Mucosa of descending colon (tissue), 3 donors: ENCODE data around the gene PHACTR1. TPM values are rescaled to one million over a fixed set of nuclear protein-coding genes. Genes with fewer than 3 reads are reported as not detected.

Source experiments
- ATAC-seq: fragments of 200-7000 bp; cut with Tn5 transposase; one replicate; pipeline ENCODE4 v1.9.1; 2020; ENCODE audit warnings: mild to moderate bottlenecking, moderate library complexity
- DNase-seq, 3 donors: peaks; one replicate each; pipeline ENCODE4 v3.0.0-alpha.2; 2020
- H3K36me3 ChIP-seq: fragments of 200-600 bp; one replicate; pipeline ENCODE4 v1.8.0; 2021; ENCODE audit warnings: low read depth, mild to moderate bottlenecking
- H3K4me1 ChIP-seq: fragments of 200-600 bp; one replicate; pipeline ENCODE4 v1.8.0; 2021; ENCODE audit warnings: low read depth, mild to moderate bottlenecking
- H3K4me3 ChIP-seq: fragments of 200-600 bp; one replicate; pipeline ENCODE4 v1.8.0; 2021; ENCODE audit warnings: mild to moderate bottlenecking
- H3K9me3 ChIP-seq: fragments of 200-600 bp; one replicate; pipeline ENCODE4 v1.8.0; 2021; ENCODE audit warnings: mild to moderate bottlenecking
- intact Hi-C, 2 donors: fragments of 100-400 bp; cut with DNase I in 1 of 2; cut with micrococcal nuclease in 1 of 2; formaldehyde crosslinking; loops; one replicate each; pipeline versions ENCODE4 v1.11.0 to v1.11.1; 2022; cut with DNase I, micrococcal nuclease
- total RNA-seq, 3 donors: library from RNA; stranded (reverse); fragmentation: NEBNext Ultra II Directional in 2 of 3; extraction: Animal tissue kit (Norgen Biotek cat#: 25700) in 2 of 3; gene quantifications; one replicate each; pipeline versions ENCODE4 v1.2.1 to v1.2.4, GENCODE V29; 2021 to 2023
- TF ChIP-seq, protein P1 (sequence below): fragments of 200-600 bp; IDR thresholded peaks from one replicate; pipeline ENCODE4 v1.8.0; 2022; ENCODE audit warnings: antibody characterized with exemption, mild to moderate bottlenecking
- donor health status: DM: no; HTN: no; CAD: no; lungs with moderate emphysema.
- donor health status: DM: no; HTN: no; CAD: no.
- donor health status: DM: no; HTN: yes; CAD: no.

The PHACTR1 gene
- total RNA-seq, 3 donors from 2014 or later, result 2.7 to 4.7 (median 3.1) TPM

DNA sequence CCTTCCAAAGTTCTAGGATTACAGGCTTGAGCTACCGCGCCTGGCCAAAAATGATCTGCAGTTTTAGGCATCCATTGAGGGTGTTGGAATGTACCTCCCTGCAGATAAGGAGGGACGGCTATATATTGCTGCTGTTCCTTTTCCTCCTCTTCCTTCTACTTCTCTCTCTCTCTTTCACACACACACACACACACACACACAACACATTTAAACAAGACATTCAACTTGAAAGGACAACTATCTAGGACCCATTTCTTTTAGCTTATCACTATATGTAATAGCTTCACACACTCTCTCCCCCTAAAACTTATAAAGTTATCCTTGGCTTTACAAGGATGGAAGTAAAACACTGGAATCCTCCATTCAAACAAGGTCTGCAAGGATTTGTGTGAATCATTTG, 260.6 kb downstream of the PHACTR1 start:
- Histone ChIP-seq H3K9me3 (no peaks in the 10 kb centered on the region), H3K4me1 (no peaks in the 10 kb centered on the region), H3K4me3 (no peak overlapping the region), H3K36me3 (no peaks in the 10 kb centered on the region)
- no peak for ATAC-seq
- TF ChIP-seq, protein P1, sequence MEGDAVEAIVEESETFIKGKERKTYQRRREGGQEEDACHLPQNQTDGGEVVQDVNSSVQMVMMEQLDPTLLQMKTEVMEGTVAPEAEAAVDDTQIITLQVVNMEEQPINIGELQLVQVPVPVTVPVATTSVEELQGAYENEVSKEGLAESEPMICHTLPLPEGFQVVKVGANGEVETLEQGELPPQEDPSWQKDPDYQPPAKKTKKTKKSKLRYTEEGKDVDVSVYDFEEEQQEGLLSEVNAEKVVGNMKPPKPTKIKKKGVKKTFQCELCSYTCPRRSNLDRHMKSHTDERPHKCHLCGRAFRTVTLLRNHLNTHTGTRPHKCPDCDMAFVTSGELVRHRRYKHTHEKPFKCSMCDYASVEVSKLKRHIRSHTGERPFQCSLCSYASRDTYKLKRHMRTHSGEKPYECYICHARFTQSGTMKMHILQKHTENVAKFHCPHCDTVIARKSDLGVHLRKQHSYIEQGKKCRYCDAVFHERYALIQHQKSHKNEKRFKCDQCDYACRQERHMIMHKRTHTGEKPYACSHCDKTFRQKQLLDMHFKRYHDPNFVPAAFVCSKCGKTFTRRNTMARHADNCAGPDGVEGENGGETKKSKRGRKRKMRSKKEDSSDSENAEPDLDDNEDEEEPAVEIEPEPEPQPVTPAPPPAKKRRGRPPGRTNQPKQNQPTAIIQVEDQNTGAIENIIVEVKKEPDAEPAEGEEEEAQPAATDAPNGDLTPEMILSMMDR, result no peak
- no peak for DNase-seq
- intact Hi-C loops, result no loop called here

DNA sequence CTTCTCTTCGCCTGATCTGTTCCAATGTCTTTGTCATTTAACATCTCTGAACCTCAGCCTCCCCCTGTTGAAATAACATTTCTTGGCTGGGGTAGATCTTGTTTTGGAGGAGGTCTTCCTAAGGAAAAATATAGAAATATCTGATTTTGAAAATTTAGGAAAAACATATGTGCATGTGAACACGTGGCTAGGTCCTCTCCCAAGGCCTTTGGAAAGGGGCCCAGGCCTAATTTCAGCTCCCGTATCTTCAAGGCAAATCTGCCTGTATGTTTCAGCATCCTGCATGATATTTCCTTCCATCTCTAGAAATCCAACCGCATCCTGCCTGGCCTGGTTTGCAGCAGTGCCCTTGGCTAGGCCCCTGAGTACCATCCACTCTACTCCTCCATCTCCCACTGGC, 261.2 kb downstream of the PHACTR1 start:
- TF ChIP-seq, protein P1, result no peak
- no peaks in the 10 kb centered on the region for H3K9me3 ChIP-seq
- intact Hi-C loops, result no loop called here
- no peak overlapping the region for H3K4me3 ChIP-seq
- H3K4me1 ChIP-seq, result no peaks in the 10 kb centered on the region
- no peak for ATAC-seq
- no peak for DNase-seq
- no peaks in the 10 kb centered on the region for H3K36me3 ChIP-seq

DNA sequence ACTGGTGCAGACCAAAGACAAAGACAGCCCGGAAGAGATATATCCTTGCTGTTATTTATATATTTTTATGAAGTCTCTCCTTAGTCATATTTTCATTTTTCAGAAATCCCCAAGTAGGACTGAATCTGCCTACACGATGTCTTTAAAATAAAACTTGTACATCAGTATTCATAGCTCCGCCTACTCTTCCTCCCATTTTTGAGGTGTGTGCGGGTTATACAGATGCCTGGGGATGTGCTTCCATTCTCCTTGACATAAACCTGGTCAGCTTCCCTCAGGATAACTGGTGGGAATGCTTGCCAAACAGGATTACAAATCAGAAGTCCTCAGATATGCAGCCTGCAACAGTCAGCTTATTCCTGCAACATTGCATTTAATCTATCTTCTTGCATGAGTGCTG, 264.2 kb downstream of the PHACTR1 start:
- ATAC-seq (no peak), DNase-seq (no peak)
- intact Hi-C loops, result no loop called here
- Histone ChIP-seq H3K4me3 (no peak overlapping the region), H3K9me3 (no peaks in the 10 kb centered on the region), H3K36me3 (no peaks in the 10 kb centered on the region), H3K4me1 (no peaks in the 10 kb centered on the region)
- TF ChIP-seq, protein P1, result no peak

DNA sequence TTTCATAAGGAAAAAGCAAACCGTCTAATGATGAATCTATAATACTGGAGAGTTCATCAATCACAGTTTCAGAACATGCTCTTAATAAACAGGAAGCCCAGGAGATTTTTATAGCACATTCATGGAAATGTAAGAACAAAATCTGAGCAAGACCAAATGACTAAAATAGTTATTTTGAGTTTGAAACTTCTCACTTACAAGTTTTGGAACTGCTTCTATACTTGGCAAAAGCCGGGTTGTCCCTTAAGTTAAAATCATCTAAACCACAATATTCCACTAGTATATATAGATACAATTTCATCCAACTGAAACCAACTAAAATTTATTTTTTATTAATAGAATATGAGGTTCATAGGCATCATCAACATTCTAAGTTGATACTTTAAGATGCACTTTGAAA, 268.2 kb downstream of the PHACTR1 start:
- ATAC-seq (no peak), DNase-seq (no peak)
- no peak overlapping the region for H3K4me3 ChIP-seq
- TF ChIP-seq, protein P1, result no peak
- H3K4me1 ChIP-seq, result no peaks in the 10 kb centered on the region
- intact Hi-C loops, result no loop called here
- no peaks in the 10 kb centered on the region for H3K9me3 ChIP-seq
- no peaks in the 10 kb centered on the region for H3K36me3 ChIP-seq

DNA sequence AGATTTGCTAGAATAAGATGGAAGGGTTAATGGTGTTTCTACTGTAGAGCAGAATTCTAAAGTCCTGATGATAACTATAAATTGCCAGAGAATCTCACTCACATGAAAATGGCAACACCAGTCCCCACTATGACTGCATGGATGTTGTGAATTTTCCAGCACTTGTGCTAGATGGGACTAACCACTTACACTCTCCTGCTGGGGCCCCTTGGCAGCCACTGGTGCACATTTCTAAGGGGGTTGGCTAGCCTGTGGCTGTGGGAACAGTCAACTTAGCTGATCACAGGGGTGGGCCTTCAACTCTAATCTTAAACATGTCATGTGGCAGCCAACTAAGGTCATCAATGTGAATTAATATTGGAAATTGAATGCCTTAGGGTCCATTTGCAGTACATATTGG, 271.2 kb downstream of the PHACTR1 start:
- H3K36me3 ChIP-seq, result no peaks in the 10 kb centered on the region
- DNase-seq, result no peak
- H3K4me3 ChIP-seq, result no peak overlapping the region
- TF ChIP-seq, protein P1, result no peak
- intact Hi-C loops, result no loop called here
- H3K9me3 ChIP-seq, result no peaks in the 10 kb centered on the region
- H3K4me1 ChIP-seq, result no peaks in the 10 kb centered on the region
- no peak for ATAC-seq

DNA sequence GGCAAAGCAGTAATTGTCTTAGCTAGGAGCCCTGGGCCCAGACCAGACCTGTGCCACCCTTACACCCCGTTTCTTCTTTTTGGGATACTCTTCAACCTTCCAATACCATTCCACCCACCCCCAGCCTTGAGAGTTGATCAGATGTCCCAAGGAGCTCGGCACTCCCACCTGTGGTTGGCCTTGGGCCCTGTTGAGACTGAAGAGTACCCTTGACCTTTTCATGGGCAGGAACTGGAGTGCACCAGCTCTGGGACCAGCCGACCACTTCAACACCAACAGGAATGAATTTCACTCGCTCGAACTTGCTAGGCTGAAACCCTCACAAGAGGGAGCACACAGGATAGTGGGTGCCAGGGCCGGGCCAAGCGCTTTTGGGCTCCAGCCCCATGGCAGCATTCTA, 273.6 kb downstream of the PHACTR1 start:
- Histone ChIP-seq H3K36me3 (no peaks in the 10 kb centered on the region), H3K4me1 (no peaks in the 10 kb centered on the region), H3K4me3 (no peak overlapping the region), H3K9me3 (no peaks in the 10 kb centered on the region)
- no peak for ATAC-seq
- intact Hi-C loops, result no loop called here
- no peak for DNase-seq
- TF ChIP-seq, protein P1, result no peak
